GM23248 (cell line): Measurements from ENCODE around the gene RNF151. TPM values are rescaled to one million over a fixed set of nuclear protein-coding genes. Genes with fewer than 3 reads are reported as not detected.

Source experiments
- DNase-seq: peaks from one replicate; pipeline ENCODE4 v3.0.0-alpha.2; 2015
- H2AFZ ChIP-seq: fragments of 200-600 bp; sonication (generic); 2 replicates; pipeline ENCODE4 v1.6.1; 2016; ENCODE audit warnings: antibody characterized with exemption
- H3F3A ChIP-seq: fragments of 200-600 bp; sonication (generic); 2 replicates; pipeline ENCODE4 v1.6.1; 2016; ENCODE audit warnings: mild to moderate bottlenecking, antibody characterized with exemption, mixed run types; ENCODE audit not compliant: insufficient read depth
- H3K27ac ChIP-seq: fragments of 200-600 bp; sonication (generic); 2 replicates; pipeline ENCODE4 v1.5.1; 2016; ENCODE audit warnings: mild to moderate bottlenecking
- H3K27me3 ChIP-seq: fragments of 200-600 bp; sonication (generic); replicated peaks from 2 replicates; pipeline ENCODE4 v1.6.1; 2016; ENCODE audit warnings: mild to moderate bottlenecking; ENCODE audit not compliant: insufficient read depth
- H3K36me3 ChIP-seq: fragments of 200-600 bp; sonication (generic); 2 replicates; pipeline ENCODE4 v1.6.1; 2016; ENCODE audit warnings: low read depth, mild to moderate bottlenecking
- H3K4me1 ChIP-seq: fragments of 200-600 bp; sonication (generic); 2 replicates; pipeline ENCODE4 v1.6.1; 2016; ENCODE audit warnings: mild to moderate bottlenecking; ENCODE audit not compliant: insufficient read depth
- H3K4me2 ChIP-seq: fragments of 200-600 bp; sonication (generic); one replicate; pipeline ENCODE4 v1.6.1; 2016; ENCODE audit warnings: mild to moderate bottlenecking; ENCODE audit not compliant: unreplicated experiment
- H3K4me3 ChIP-seq: fragments of 200-600 bp; sonication (generic); 2 replicates; pipeline ENCODE4 v1.5.1; 2016; ENCODE audit warnings: mild to moderate bottlenecking
- H3K79me2 ChIP-seq: fragments of 200-600 bp; sonication (generic); 2 replicates; pipeline ENCODE4 v1.6.1; 2016; ENCODE audit warnings: mild to moderate bottlenecking; ENCODE audit not compliant: insufficient read depth
- H3K9ac ChIP-seq: fragments of 200-600 bp; sonication (generic); 2 replicates; pipeline ENCODE4 v1.6.1; 2016; ENCODE audit warnings: mild to moderate bottlenecking
- H3K9me2 ChIP-seq: fragments of 200-600 bp; sonication (generic); 2 replicates; pipeline ENCODE4 v1.6.1; 2016; ENCODE audit warnings: mixed run types, mild to moderate bottlenecking, moderate library complexity; ENCODE audit not compliant: insufficient read depth
- H3K9me3 ChIP-seq: fragments of 200-600 bp; sonication (generic); one replicate; pipeline ENCODE4 v1.6.1; 2017; ENCODE audit warnings: low read depth
- H4K20me1 ChIP-seq: fragments of 200-600 bp; sonication (generic); 2 replicates; pipeline ENCODE4 v1.6.0; 2016; ENCODE audit not compliant: insufficient read depth
- EZH2 ChIP-seq: fragments of 200-600 bp; sonication (generic); IDR thresholded peaks from 2 replicates; pipeline ENCODE4 v1.6.1; 2018; ENCODE audit warnings: antibody characterized with exemption, mild to moderate bottlenecking; ENCODE audit not compliant: insufficient read depth, poor library complexity, severe bottlenecking
- EZH2phosphoT487 ChIP-seq: fragments of 200-600 bp; sonication (generic); IDR thresholded peaks from 2 replicates; pipeline ENCODE4 v1.6.1; 2018; ENCODE audit warnings: antibody characterized with exemption, moderate library complexity, mild to moderate bottlenecking, low read depth; ENCODE audit not compliant: insufficient read depth
- WGBS, 2 experiments: methylation state at CpG; one replicate each; pipeline ENCODE4 v1.1.6; 2015 to 2017; ENCODE audit warnings: low lambda C conversion rate in 2 of 2, low coverage in 1 of 2; ENCODE audit errors: missing lambda C conversion rate in 2 of 2; 5-methylcytosine and 5-hydroxymethylcytosine counted together
- in situ Hi-C: fragments of 300-500 bp; cut with MboI; formaldehyde crosslinking; loops from 2 replicates; pipeline ENCODE4 v1.15.0; 2020
- polyA plus RNA-seq: library from polyadenylated mRNA; unstranded; fragments of >200 nt; fragmentation: Nextera tagmentation; extraction: Ambion mirVana; gene quantifications from 2 replicates; pipeline ENCODE4 v1.2.1, GENCODE V29; 2016
- total RNA-seq: library from RNA; depleted of rRNA; stranded (reverse); fragments of >200 nt; shearing (Covaris generic); gene quantifications from 2 replicates; pipeline ENCODE4 v1.2.3, GENCODE V29; 2014

The RNF151 gene
- total and polyA plus RNA-seq, 2 experiments from 2014 or later, result 0.25 TPM; not detected in 1

- Histone ChIP-seq H3K4me3 (peak overlapping the region; percentile 86), H3F3A (peaks cover 9% of the 10 kb centered on the region), H2AFZ (peak overlapping the region; percentile 63), H3K4me1 (no peaks in the 10 kb centered on the region), H3K4me2 (peak overlapping the region; percentile 91), H3K27me3 (peaks cover 30% of the 10 kb centered on the region), H3K9ac (peak overlapping the region; percentile 82), H3K9me3 (no peaks in the 10 kb centered on the region), H3K9me2 (no peaks in the 10 kb centered on the region), H3K79me2 (peaks cover 9% of the 10 kb centered on the region; the same call in 1 of the 2 replicates), H3K36me3 (no peaks in the 10 kb centered on the region), H4K20me1 (no peaks in the 10 kb centered on the region), H3K27ac (no peak overlapping the region)
- in situ Hi-C loops, result no loop called here
- DNase-seq, result peak; percentile 68
- 15% methylated on average over 37 to 38 of the region's 58 CpGs for WGBS, 2 experiments
- TF ChIP-seq EZH2 (no peak), EZH2phosphoT487 (no peak)
These were observed 17.9 kb downstream of the RNF151 start for GRCh38 chr16:1984347-1985225.

- H3K4me3 ChIP-seq, result no peak overlapping the region; the same call in 1 of the 2 replicates
- 92 to 94% methylated on average over 14 of the region's 14 CpGs for WGBS, 2 experiments
These were observed 19.0 kb downstream of the RNF151 start for GRCh38 chr16:1985466-1986150.

GRCh38 chr16:1987198-1987597 is 20.5 kb downstream of the RNF151 start:
- H3K79me2 ChIP-seq, result peaks cover 9% of the 10 kb centered on the region; the same call in 1 of the 2 replicates
- no peak for DNase-seq
- no peak for TF ChIP-seq EZH2
- TF ChIP-seq EZH2phosphoT487, result no peak
- H3F3A ChIP-seq, result peaks cover 9% of the 10 kb centered on the region
- no peak overlapping the region for H3K27ac ChIP-seq
- no peaks in the 10 kb centered on the region for H4K20me1 ChIP-seq
- H3K36me3 ChIP-seq, result no peaks in the 10 kb centered on the region
- no peak overlapping the region for H3K4me2 ChIP-seq
- peaks cover 21% of the 10 kb centered on the region; the same call in 1 of the 2 replicates for H3K27me3 ChIP-seq
- H3K9me2 ChIP-seq, result no peaks in the 10 kb centered on the region
- no peaks in the 10 kb centered on the region for H3K4me1 ChIP-seq
- no peaks in the 10 kb centered on the region for H3K9me3 ChIP-seq
- H3K4me3 ChIP-seq, result no peak overlapping the region
- H2AFZ ChIP-seq, result no peak overlapping the region
- 95 to 98% methylated on average over 9 to 10 of the region's 10 CpGs for WGBS, 2 experiments
- in situ Hi-C loops, result no loop called here
- H3K9ac ChIP-seq, result no peak overlapping the region

More at GRCh38 chr16:1985466-1986150, 19.0 kb downstream of the RNF151 start:
- peaks cover 9% of the 10 kb centered on the region for H3F3A ChIP-seq
- H3K9me3 ChIP-seq, result no peaks in the 10 kb centered on the region
- peaks cover 9% of the 10 kb centered on the region; the same call in 1 of the 2 replicates for H3K79me2 ChIP-seq
- H2AFZ ChIP-seq, result no peak overlapping the region
- H3K4me2 ChIP-seq, result peak overlapping the region; percentile 91
- no peak overlapping the region for H3K27ac ChIP-seq
- no peaks in the 10 kb centered on the region for H3K4me1 ChIP-seq
- no peaks in the 10 kb centered on the region for H4K20me1 ChIP-seq
- in situ Hi-C loops, result no loop called here
- H3K36me3 ChIP-seq, result no peaks in the 10 kb centered on the region
- no peak for TF ChIP-seq EZH2phosphoT487
- no peak for TF ChIP-seq EZH2
- peak overlapping the region; percentile 82; the same call in 1 of the 2 replicates for H3K9ac ChIP-seq
- H3K9me2 ChIP-seq, result no peaks in the 10 kb centered on the region
- no peak for DNase-seq
- H3K27me3 ChIP-seq, result peaks cover 24% of the 10 kb centered on the region
